Measurements from ENCODE around the gene TOMM40L. TPM values are rescaled to one million over a fixed set of nuclear protein-coding genes. Genes with fewer than 3 reads are reported as not detected.

Gene TOMM40L
- polyA plus RNA-seq, 1 donor (not counting 4 experiments of a cell fraction or from before 2014, with no cell fraction given) = 14.4 TPM

- Histone ChIP-seq H3K36me3 (ENCODE audit: control insufficient read depth in 2 of 2, extremely low read depth in 1 of 2, insufficient read depth in 2 of 2, low read length in 2 of 2) (no peaks in the 10 kb centered on the region), H3K4me3 (ENCODE audit: control insufficient read depth in 2 of 3, extremely low read depth in 1 of 3, insufficient read depth in 2 of 3, low read depth in 1 of 3, low read length in 3 of 3) (no peak overlapping the region), H4K20me1 (ENCODE audit: control insufficient read depth, extremely low read depth, insufficient read depth, low read length) (no peaks in the 10 kb centered on the region), H3K9me1 (ENCODE audit: control insufficient read depth, extremely low read depth, insufficient read depth, low read length) (no peaks in the 10 kb centered on the region), H3K9me3 (ENCODE audit: control insufficient read depth, low read depth, low read length) (no peaks in the 10 kb centered on the region), H3K27ac (ENCODE audit: control insufficient read depth, insufficient read depth, low read length) (no peak overlapping the region), H2AFZ (ENCODE audit: control insufficient read depth, low read length) (no peak overlapping the region), H3K9ac (ENCODE audit: control insufficient read depth, extremely low read depth, insufficient read depth, low read length) (no peak overlapping the region), H3K4me2 (ENCODE audit: control insufficient read depth, extremely low read depth, insufficient read depth, low read depth, low read length) (no peak overlapping the region), H3K27me3 (ENCODE audit: control insufficient read depth, extremely low read depth, insufficient read depth, low read length) (no peaks in the 10 kb centered on the region), H3K4me1 (ENCODE audit: control insufficient read depth, extremely low read depth, insufficient read depth, low read length) (peaks cover 7% of the 10 kb centered on the region), H3K79me2 (ENCODE audit: control insufficient read depth, insufficient read depth, low read length) (no peaks in the 10 kb centered on the region)
- DNase-seq (ENCODE audit: low read depth, low spot score) (no peak), FAIRE-seq (no peak)
- dilution Hi-C loops (cut with MboI; ENCODE audit: extremely low pct_ligation_motif_present, low sequenced_read_pairs) = no loop called here
- TF ChIP-seq CTCF (optimal IDR thresholded peaks at IDR 0.05 in 1 of 3, IDR thresholded peaks at IDR 0.05 in 1 of 3, conservative IDR thresholded peaks at IDR 0.05 in 1 of 3; ENCODE audit: extremely low read depth in 1 of 3, insufficient read depth in 2 of 3, low read length in 3 of 3) = no peak
- TF ChIP-seq EZH2 (IDR thresholded peaks at IDR 0.05; ENCODE audit: low read length) = no peak
Observed at GRCh38 chr1:161241682-161242081, 15.8 kb downstream of the TOMM40L start.

- Histone ChIP-seq H3K9me1 (ENCODE audit: control insufficient read depth, extremely low read depth, insufficient read depth, low read length) (no peaks in the 10 kb centered on the region), H2AFZ (ENCODE audit: control insufficient read depth, low read length) (no peak overlapping the region), H3K4me2 (ENCODE audit: control insufficient read depth, extremely low read depth, insufficient read depth, low read depth, low read length) (no peak overlapping the region), H3K4me3 (ENCODE audit: control insufficient read depth in 2 of 3, extremely low read depth in 1 of 3, insufficient read depth in 2 of 3, low read depth in 1 of 3, low read length in 3 of 3) (no peak overlapping the region), H3K27me3 (ENCODE audit: control insufficient read depth, extremely low read depth, insufficient read depth, low read length) (no peaks in the 10 kb centered on the region), H3K9ac (ENCODE audit: control insufficient read depth, extremely low read depth, insufficient read depth, low read length) (no peak overlapping the region), H3K4me1 (ENCODE audit: control insufficient read depth, extremely low read depth, insufficient read depth, low read length) (peaks cover 7% of the 10 kb centered on the region), H3K36me3 (ENCODE audit: control insufficient read depth in 2 of 2, extremely low read depth in 1 of 2, insufficient read depth in 2 of 2, low read length in 2 of 2) (no peaks in the 10 kb centered on the region), H4K20me1 (ENCODE audit: control insufficient read depth, extremely low read depth, insufficient read depth, low read length) (no peaks in the 10 kb centered on the region), H3K9me3 (ENCODE audit: control insufficient read depth, low read depth, low read length) (no peaks in the 10 kb centered on the region), H3K79me2 (ENCODE audit: control insufficient read depth, insufficient read depth, low read length) (no peaks in the 10 kb centered on the region), H3K27ac (ENCODE audit: control insufficient read depth, insufficient read depth, low read length) (no peak overlapping the region)
- no peak for DNase-seq (ENCODE audit: low read depth, low spot score)
- TF ChIP-seq EZH2 (IDR thresholded peaks at IDR 0.05; ENCODE audit: low read length) (no peak), CTCF (optimal IDR thresholded peaks at IDR 0.05 in 1 of 3, IDR thresholded peaks at IDR 0.05 in 1 of 3, conservative IDR thresholded peaks at IDR 0.05 in 1 of 3; ENCODE audit: extremely low read depth in 1 of 3, insufficient read depth in 2 of 3, low read length in 3 of 3) (no peak)
- dilution Hi-C loops (cut with MboI; ENCODE audit: extremely low pct_ligation_motif_present, low sequenced_read_pairs) = no loop called here
- FAIRE-seq = no peak
Observed at GRCh38 chr1:161242313-161242712, 16.5 kb downstream of the TOMM40L start.
